ENCODE data around the gene TM9SF3. TPM values are rescaled to one million over a fixed set of nuclear protein-coding genes. Genes with fewer than 3 reads are reported as not detected.

Gene TM9SF3
- total RNA-seq, 2 donors from 2014 or later: 78.6 to 97.8 TPM

DNA sequence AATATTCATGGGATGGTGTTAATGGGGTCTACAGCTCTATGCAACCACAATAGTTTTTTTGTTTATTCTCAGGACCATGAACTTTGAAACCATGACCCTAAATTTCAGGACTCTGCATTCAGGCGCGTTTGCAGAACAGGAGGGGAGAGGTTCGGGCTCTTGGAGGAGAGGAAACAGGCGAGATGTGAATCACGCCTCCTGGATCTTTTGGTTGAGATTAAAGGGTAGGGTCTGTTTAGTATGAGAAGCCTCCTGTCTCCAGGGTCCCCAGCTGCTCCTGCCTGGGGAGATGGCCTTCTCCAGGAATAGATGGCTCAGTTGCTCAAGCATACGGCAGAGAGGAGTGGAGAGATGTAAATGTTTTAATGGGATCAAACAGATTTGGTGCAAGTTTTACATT is 91.3 kb downstream of the TM9SF3 start:
- intact Hi-C loops (cut with DNase I): no loop called here
- no peak for DNase-seq
- ATAC-seq: no peak

DNA sequence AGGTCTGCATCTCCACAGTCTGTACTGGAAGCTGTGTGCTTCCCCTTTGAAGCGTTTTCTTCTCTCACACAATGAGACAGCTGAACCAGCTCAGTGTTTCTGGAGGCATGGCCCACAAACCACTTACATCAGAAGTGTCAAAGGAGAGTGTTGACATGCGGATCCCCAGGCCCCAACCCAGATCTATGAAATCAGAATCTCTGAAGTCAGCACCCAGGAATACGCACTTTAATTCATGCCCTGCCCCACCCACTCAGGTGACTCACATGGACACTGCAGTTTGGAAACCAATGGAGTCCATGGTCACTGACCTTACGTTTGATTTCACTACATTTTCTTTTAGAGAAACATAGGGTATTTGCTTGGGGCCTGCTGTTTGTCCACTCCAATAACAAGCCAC is 92.1 kb downstream of the TM9SF3 start:
- intact Hi-C loops (cut with DNase I): no loop called here
- ATAC-seq: peak; percentile 19 to 76
- DNase-seq: no peak

DNA sequence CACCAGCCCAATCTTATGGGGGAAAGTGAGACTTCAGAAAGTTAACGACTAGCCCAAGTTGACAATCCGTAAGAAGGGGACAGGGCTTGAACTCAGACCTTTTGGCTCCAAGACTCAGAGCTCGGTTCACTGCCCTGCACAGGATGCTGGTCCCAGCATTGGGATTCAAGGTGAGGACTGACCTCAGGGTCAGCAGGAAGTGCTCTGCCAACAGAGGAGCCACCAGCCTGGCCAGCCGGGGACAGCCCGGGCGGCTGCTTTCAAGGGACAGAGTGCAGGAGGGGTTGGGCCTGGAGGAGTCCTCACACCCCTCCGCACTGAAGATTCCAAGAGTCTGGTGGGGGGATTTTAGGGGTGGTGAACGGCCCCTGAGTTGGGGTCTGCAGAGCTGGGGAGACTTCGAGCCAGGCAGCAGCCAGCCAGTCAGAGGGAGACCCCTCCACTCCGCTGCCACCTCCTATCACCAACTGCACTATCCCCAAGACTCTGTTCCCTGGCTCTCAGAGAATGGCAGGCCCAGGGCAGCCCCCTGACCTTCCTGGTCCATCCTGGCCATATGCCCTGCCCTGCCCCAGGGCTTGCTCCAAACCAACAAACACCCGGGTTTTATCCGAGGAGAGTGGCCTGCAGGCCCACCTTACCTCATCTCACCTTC is 92.8 kb downstream of the TM9SF3 start:
- ATAC-seq: no peak
- intact Hi-C loops (cut with DNase I): no loop called here
- no peak for DNase-seq

DNA sequence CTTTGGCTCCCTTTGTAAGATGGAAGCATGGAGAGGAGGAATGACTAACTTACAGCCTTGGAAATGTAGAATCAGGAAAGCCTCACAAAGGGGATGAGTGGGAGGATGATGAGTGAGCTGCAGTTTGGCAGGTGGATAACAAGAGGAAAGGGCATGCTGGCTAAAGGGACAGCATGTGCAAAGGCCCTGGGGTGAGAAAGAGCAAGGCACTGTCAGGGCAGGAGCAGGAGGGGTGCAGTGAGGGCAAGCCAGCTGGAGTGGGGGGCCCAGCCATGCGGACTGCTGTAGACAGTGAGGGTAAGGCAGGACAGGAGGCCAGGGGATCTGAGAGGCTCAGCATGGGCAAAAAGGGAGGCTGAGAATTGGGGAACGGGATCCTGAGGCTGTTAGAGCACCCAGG is 93.6 kb downstream of the TM9SF3 start:
- DNase-seq (no peak), ATAC-seq (no peak)
- intact Hi-C loops (cut with DNase I): no loop called here

DNA sequence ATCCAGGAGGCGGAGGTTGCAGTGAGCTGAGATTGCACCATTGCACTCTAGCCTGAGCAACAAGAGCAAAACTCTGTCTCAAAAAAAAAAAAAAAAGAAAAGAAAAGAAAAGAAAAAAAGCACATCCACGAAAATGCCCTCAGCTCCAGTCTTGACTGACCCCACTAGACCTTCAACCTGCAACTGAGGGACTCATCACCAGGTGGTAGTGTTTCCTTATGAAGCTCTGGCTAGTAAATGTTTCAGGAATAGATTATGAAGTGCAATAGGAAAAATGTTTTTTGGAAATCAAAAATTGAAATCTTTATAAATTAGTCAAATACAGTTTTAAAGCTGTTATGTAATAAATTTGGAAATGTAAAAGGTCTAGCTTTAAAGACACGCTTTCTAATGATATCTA is 95.5 kb downstream of the TM9SF3 start:
- no peak for DNase-seq
- intact Hi-C loops (cut with DNase I): no loop called here
- no peak for ATAC-seq

DNA sequence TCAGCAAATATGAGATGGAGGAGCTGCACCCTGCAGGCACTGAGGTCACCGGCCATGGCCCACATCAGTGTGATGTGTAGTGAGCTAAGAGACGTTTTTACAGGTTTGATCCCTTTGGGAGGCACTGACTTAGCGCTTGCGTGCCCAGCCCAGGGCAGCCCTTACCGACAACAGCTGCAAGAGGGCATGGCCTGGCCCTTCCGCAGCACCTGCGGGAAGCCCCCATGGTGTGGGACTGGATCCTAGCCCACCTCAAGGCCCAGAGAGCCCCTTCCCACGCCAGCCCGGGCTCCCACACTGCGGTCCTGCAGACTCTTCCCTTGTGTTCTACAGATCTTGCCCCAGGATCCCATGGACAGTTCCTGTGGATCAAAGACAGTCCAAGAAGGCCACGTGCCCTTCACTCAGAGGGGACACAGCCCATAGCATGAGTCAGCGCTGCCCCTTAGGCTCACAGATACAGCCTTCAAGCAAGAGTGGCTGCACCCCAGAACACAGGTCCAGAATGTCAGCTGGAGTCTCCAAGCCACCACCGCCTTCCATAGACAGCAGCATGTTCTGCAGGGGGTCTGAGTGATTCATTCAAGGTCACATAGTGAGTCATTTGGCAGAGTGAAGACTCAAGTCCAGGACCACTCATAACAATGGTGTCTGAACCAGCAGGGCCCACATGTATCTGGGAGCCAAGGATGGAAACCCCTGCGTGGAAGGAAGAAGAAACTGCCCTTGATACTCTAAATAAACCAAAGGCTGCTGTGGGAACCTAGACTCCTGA is 98.5 kb downstream of the TM9SF3 start:
- ATAC-seq (no peak), DNase-seq (no peak)
- intact Hi-C loops (cut with DNase I): no loop called here

DNA sequence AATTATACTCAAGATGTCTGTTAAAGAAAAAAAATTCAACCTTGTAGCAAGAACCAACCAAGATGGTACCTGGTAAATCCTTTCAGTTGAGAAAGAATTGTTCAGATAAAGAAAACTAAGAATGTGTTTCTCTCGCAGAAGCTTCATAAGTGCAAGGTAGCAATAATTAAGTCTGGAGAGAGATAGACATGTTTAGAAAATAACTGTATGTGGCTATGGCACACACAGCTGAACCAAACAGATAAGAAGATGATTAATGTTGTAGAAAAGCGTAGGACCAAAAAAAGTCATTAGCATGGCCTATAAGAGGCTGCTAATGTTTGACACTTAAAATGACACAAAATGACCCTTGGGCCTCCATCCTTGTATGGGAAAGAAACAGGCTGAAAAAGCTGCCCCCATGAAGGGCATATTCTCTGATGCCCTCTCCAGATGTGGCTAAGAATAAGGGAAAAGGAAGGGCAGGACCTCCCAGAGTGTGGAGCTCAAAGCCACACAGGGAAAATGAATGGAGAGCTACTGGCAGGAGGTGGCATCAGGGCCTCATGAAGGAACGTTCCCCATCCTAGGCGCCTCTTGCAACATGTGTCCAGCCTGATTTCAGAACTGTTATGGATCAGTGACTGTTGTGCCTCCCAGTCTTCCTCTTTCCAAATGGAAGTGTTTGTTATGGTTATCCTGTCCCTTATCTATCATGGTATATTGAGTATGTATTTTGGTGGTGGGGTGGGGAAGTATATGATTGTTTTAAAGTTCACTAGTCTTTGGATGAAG is 103.8 kb downstream of the TM9SF3 start:
- intact Hi-C loops (cut with DNase I): no loop called here
- no peak for ATAC-seq
- no peak for DNase-seq

DNA sequence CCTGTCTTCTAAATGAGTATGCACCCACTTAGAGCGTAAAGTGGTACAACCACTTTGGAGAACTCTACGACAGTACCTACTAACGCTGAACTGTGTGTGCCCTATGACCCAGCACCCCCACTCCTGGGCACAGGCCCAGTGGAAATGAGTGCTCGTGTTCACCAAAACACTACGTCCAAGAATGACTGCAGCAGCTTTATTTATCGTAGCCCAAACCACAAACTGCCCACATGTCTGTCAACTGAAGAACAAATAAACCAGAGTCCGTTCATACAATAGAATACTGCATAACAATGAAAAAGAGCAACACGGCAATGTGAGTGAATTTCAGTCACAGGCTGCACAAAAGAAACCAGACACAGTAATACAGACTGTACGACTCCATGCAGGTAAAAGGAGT is 108.5 kb downstream of the TM9SF3 start:
- ATAC-seq (no peak), DNase-seq (no peak)
- intact Hi-C loops (cut with DNase I): no loop called here

DNA sequence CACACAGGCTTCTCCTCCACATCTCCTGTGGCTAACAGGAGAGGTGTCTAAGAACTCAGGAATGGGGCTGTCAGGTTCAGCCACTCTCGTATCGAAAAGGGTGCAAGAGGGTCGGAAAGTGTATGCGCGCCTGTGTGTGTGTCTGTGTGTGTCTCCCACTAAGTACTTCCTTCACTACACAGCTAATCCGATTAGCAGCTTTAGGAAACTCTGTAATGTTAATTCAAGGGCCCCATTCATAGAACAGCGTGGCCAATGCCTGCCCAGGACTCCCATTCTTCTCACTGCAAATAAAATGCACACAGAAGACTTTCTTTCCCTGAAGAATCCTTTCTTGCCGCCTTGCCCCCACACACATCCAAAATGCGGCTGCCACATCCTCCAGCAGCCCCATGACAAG is 112.9 kb downstream of the TM9SF3 start:
- DNase-seq: no peak
- no peak for ATAC-seq
- intact Hi-C loops (cut with DNase I): no loop called here

DNA sequence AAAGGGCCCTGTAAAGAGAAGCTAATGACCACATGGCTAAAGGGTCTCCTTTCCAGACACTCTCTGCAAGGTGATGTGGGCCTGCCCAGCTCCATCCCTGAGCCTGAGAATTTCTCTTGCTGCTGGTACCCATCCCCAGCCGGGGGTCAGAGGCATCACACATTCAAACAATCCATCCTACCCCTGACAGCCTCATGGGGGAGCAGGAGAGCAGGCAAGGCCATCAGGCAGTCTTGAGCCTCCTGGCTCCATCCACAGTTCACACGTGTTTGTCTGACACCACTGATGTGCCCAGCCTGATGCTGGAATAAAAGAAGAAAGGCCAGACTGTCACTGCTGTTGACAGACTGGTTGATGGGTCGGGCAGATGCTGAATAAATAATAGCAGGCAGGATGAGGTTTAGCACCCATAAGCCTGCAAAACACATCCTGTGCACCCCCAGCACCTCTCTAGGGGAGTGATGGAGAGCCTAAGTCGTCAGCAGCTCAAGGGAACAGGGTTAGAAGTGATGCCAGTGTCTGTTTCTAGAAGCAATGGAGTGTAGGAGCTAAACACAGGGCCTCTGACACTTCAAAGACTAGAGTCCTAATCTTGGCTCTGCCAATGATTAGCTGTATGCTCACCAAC is 116.6 kb downstream of the TM9SF3 start:
- DNase-seq (no peak), ATAC-seq (peak; percentile 65 to 67)
- intact Hi-C loops (cut with DNase I): no loop called here

DNA sequence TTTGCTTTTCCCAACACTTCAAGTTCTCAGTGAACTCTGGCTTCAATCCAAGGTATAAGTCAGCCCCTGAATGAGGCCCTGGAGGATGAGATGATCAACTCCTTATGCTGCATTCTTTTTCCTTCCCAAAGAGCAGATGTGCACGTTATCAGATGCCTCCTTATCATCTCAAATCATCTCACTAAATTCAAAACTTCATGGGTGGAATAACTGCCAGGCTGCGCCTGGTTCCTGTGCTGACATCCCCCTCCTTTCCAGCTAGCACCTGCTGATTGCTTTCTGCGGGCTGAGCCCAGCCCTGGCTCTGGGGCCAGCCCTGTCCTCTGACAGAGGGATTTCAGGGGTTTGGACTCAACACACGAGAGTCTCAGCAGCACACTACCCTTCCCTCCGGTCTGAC is 118.0 kb downstream of the TM9SF3 start:
- intact Hi-C loops (cut with DNase I): no loop called here
- DNase-seq (no peak), ATAC-seq (no peak)

Other genes with a start within 250 kb of the TM9SF3 start
- gene OPALIN, start 228.0 kb downstream of the TM9SF3 start, total RNA-seq: not detected
- gene TLL2, start 73.1 kb downstream of the TM9SF3 start, total RNA-seq: 10 to 100 TPM in 1 of 2 donors, 1 to 10 TPM in 1; 1.5 to 11.5 TPM
- gene PIK3AP1, start 133.5 kb upstream of the TM9SF3 start, total RNA-seq: 10 to 100 TPM in 1 of 2 donors, 1 to 10 TPM in 1; 5.1 to 10.5 TPM
- 10 to 100 TPM; 20.2 to 21.3 TPM for gene LCOR, start 245.3 kb upstream of the TM9SF3 start, total RNA-seq